ENCODE results near the gene GOLGA6L4.
"Not testable (repeated sequence)": the region's sequence is repeated elsewhere in the genome, so short reads cannot be mapped to it uniquely, and the experiment has no call there.

GRCh38 chr15:84192982-84193381 lies 42.6 kb upstream of the GOLGA6L4 start:
- not testable (repeated sequence) for TF ChIP-seq CTCF, POLR2A (IDR thresholded peaks at IDR 0.05)

Measured in Peyer's patch (tissue), 4 donors.